Measurements from ENCODE around the gene KCNC3.

KCNC3 gene

GRCh38 chr19:50310759-50311465 lies 18.3 kb downstream of the KCNC3 start:
- DNase-seq (ENCODE audit: low spot score): no peak

DNA sequence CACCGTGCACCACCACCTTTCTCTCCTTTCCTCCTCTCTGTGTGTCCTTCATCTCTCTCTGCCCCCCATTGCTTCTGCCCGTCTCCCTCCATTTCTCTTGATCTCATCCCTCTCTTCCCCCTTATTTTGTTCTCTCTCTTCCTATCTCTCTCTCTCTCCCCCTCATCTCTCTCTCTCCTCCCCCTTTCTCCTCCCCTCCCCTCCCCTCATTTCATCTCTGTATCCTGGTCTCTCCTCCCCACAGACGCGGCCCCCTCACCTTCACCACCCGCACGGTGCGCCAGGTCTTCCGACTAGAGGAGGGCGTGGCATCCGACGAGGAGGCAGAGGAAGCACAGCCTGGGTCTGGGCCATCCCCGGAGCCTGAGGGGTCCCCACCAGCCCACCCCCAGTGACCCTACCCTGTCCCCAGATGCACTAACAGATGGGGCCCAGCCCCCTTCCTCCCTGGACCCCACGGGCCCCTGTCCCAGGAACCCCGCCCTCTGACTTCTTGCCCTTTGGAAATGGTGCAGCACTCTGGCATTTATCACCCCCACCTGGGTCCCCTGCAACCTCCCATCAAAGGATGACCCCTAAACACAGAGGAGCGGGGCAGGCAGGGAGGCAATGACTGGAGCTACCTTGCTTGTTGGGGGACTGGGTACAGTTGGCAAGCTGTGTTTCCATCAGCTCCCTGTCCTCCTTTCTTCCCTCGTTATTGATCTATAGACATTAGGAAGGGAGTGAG lies 19.6 kb downstream of the KCNC3 start:
- DNase-seq (ENCODE audit: low spot score): no peak

GRCh38 chr19:50308991-50309390 lies 20.2 kb downstream of the KCNC3 start:
- DNase-seq (ENCODE audit: low spot score): no peak

DNA sequence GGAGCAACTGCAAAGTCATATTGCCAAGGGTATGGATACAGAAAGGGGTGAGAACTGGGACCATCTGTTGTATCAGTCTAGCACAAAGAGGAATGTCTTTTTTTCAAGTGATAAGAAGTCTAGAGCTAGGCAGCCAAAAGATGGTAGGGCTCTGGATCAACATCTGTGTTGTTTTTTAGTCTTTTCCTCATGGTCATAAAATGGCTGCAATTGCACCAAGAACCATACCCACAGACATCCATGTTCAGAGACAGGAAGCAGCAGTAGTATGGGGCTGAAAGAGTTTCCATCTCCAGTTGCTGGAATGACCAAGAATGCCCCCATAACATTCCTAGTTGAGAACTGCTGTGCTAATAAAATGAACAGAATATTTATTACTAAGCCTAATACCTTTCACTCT lies 25.6 kb downstream of the KCNC3 start:
- DNase-seq (ENCODE audit: low spot score): no peak

- DNase-seq (ENCODE audit: low spot score): no peak
Measured at GRCh38 chr19:50301607-50301971, 27.6 kb downstream of the KCNC3 start.

DNA sequence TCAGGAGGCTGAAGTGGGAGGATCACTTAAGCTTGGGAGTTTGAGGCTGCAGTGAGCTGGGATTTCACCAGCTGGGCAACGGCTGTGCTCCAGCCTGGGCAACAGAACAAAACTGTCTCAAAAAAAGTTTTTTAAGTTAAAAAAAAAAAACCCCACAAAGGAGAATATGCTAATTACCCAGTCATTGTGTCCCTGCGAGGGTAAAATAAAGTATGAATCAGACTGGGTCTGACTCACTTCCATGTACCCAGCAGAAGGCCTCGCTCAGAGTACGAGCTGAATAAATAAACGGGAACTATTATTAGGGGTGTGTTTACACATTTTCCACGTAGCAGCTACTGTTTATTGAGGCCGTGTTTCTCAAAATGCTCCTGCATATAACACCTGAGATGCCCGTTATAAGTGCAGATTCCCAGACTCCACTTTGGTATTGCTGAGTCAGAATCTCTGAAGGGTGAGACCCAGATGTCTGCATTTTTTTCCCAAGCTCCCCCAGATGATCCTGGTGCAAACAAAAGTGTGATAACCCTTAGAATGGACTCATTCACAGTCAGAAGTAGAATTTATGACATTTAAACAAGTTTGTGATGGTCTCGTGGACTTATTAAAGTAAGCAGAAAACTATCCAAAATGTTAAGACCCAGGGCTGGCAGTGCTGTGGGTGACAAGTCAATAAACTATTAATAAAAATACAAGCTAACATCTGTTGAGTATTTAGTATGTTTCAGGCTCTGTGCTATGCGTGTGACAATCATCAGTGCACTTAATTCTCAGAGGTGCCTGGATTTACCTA lies 28.2 kb downstream of the KCNC3 start:
- no peak for DNase-seq (ENCODE audit: low spot score)

DNA sequence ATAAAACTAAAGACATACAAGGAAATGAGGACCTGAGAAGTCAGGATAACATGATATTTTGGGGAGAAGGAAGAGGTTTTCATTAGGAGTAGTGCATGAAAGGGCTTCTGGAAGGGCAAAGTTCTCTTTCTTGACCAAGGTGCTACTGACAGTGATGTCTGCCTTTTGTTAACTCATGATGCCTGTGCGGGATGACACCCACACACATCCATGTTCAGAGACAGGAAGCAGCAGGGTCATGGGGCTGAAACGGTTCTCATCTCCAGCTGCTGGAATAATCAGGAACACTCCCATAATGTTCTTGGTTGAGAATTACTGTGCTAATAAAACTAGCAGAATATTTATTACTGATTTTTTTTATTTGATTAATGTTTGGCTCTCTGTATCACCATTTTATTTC lies 29.1 kb downstream of the KCNC3 start:
- DNase-seq (ENCODE audit: low spot score): no peak

- no peak for DNase-seq (ENCODE audit: low spot score)
Measured at GRCh38 chr19:50293263-50294004, 35.7 kb downstream of the KCNC3 start.

GRCh38 chr19:50292216-50292827 lies 36.9 kb downstream of the KCNC3 start:
- no peak for DNase-seq (ENCODE audit: low spot score)

DNA sequence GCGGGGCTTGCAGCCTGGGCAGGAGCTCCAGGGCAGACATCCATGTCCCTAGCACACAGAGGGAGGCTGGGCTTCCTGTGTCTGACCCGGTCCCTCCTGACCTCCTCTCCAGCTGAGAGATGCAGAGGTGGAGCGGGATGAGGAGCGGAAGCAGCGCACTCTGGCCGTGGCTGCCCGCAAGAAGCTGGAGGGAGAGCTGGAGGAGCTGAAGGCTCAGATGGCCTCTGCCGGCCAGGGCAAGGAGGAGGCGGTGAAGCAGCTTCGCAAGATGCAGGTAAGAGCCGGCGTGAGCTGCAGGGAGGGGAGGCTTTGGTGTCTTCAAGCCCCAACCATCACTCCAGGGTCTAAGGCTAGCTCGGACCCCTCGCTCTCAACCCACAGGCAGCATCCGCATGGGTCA lies 38.4 kb downstream of the KCNC3 start:
- no peak for DNase-seq (ENCODE audit: low spot score)

- no peak for DNase-seq (ENCODE audit: low spot score)
Measured at GRCh38 chr19:50290011-50290410, 39.2 kb downstream of the KCNC3 start.

DNA sequence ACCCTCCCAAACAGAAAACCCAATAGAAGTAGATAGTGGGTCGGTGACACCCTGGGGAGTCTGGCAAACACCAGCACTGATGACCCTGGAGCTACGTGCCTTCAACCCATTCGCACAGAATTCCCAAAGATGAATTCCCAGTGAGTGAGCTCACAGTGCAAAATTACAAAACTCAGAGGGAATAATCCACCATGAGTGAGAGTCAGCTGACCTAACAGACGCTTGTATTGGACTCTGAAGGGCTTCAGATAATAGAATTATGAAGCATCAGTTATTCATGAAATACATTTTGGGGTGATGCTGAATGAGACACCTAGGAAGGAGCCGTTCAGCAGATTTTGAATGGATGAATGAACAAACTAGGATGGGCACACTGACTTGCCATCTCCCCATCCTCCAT lies 40.2 kb downstream of the KCNC3 start:
- no peak for DNase-seq (ENCODE audit: low spot score)

DNA sequence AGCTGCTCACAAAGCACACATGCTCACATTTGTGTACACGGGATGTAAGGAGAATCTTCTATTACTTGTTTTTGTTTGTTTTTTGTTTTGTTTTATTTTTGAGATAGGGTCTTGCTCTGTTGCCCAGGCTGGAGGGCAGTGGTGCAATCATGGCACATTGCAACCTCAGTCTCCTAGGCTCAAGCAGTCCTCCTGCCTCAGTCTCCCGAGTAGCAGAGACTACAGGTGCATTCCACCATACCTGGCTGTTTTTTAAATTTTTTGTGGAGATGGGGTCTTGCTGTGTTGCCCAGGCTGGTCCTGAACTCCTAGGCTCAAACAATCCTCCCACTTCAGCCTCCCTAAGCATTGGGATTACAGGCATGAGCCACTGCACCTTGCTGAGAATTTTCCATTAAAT lies 41.8 kb downstream of the KCNC3 start:
- DNase-seq (ENCODE audit: low spot score): no peak

GRCh38 chr19:50286443-50286842 lies 42.7 kb downstream of the KCNC3 start:
- DNase-seq (ENCODE audit: low spot score): no peak

GRCh38 chr19:50285833-50286232 lies 43.3 kb downstream of the KCNC3 start:
- no peak for DNase-seq (ENCODE audit: low spot score)

DNA sequence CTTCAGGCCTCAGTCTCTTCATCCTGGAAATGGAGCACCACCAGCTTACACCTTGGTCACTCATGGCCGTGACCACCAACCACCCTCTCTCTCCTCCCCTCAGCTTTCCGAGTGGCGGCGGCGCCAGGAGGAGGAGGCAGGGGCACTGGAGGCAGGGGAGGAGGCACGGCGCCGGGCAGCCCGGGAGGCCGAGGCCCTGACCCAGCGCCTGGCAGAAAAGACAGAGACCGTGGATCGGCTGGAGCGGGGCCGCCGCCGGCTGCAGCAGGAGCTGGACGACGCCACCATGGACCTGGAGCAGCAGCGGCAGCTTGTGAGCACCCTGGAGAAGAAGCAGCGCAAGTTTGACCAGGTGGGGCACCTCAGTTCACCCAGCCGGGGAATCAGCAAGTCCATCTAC lies 47.7 kb downstream of the KCNC3 start:
- no peak for DNase-seq (ENCODE audit: low spot score)

DNA sequence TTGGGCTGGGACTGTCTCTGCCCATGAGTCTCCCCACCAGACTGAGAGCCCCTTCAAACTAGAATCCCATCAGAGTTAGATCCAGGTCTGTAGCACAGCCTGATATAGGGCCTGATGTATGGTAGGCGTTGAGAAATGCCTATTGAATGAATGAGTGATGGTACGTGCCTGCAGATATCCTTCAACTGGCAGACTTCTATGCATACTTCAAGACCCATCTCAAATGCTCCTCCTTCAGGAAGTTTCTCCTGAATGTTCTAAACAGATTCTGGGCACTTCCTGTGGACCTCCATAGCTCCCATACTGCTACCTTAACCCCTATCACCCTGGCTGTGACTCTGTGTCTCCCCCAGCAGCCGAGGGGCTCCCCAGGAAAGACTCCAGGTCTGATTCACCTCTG lies 48.2 kb downstream of the KCNC3 start:
- no peak for DNase-seq (ENCODE audit: low spot score)

- no peak for DNase-seq (ENCODE audit: low spot score)
Measured at GRCh38 chr19:50280074-50280473, 49.1 kb downstream of the KCNC3 start.

GRCh38 chr19:50277966-50278580 lies 51.1 kb downstream of the KCNC3 start:
- DNase-seq (ENCODE audit: low spot score): no peak

- no peak for DNase-seq (ENCODE audit: low spot score)
Measured at GRCh38 chr19:50276370-50277063, 52.7 kb downstream of the KCNC3 start.

Data from ecto neural progenitor cell (in vitro differentiated cells).